Endothelial cell of umbilical vein (primary cell): ENCODE measurements around the gene JMJD8. TPM values are rescaled to one million over a fixed set of nuclear protein-coding genes. Genes with fewer than 3 reads are reported as not detected.
A peak's percentile ranks its signal among the peaks of the same experiment; 100 is the strongest.

ENCODE experiments used
- Bru-seq: library from RNA; stranded (reverse); fragments of 400-500 nt; gene quantifications from one replicate; lab custom pipeline; 2021; lab: Mats Ljungman, UMichigan
- BruChase-seq, 2 experiments: library from RNA; stranded (reverse); fragments of 400-500 nt; gene quantifications; one replicate each; lab custom pipeline; 2021; lab: Mats Ljungman, UMichigan
- BruUV-seq: library from RNA; stranded (reverse); fragments of 400-500 nt; replicated peaks from 2 replicates; lab custom pipeline; 2021; lab: Mats Ljungman, UMichigan
- CTCF ChIA-PET: fragments of 300-600, 350-600 bp; sonication (Branson Sonifier 250); formaldehyde crosslinking; loops from one replicate; lab custom pipeline; 2021; ENCODE audit warnings: antibody characterized with exemption, inconsistent platforms; lab: Charles Lee
- POLR2A ChIA-PET: fragments of 300-600, 350-600 bp; sonication (Branson Sonifier 250); formaldehyde crosslinking; loops from one replicate; lab custom pipeline; 2021; ENCODE audit warnings: antibody characterized with exemption, inconsistent platforms; lab: Charles Lee
- DNase-seq: peaks from one replicate; pipeline ENCODE4 v3.0.0-alpha.2; 2011; ENCODE audit warnings: low read depth, low spot score
- FAIRE-seq: peaks from 2 replicates; lab custom pipeline; 2011; peaks lifted over from hg19 to GRCh38; lab: Jason Lieb, UNC
- H2AFZ ChIP-seq: 2 replicates; pipeline ENCODE4 v1.6.0; 2012; ENCODE audit warnings: low read depth, low read length, control low read depth, inconsistent platforms
- H3K27ac ChIP-seq: 2 replicates; pipeline ENCODE4 v1.5.1; 2011; ENCODE audit warnings: low read depth, mild to moderate bottlenecking, control low read depth, low read length, moderate library complexity; ENCODE audit not compliant: insufficient read depth
- H3K27me3 ChIP-seq, 2 experiments: 2 replicates each; pipeline versions ENCODE4 v1.6.0 to v1.6.1; 2011; ENCODE audit warnings: low read length in 2 of 2, mixed read lengths in 1 of 2; ENCODE audit not compliant: control insufficient read depth in 2 of 2, insufficient read depth in 2 of 2
- H3K36me3 ChIP-seq, 2 experiments: 2 replicates in 1 of 2; 3 replicates in 1 of 2; pipeline ENCODE4 v1.5.1; 2011; ENCODE audit warnings: low read length in 2 of 2, mild to moderate bottlenecking in 1 of 2, moderate library complexity in 1 of 2; ENCODE audit not compliant: control insufficient read depth in 2 of 2, insufficient read depth in 2 of 2; ENCODE audit errors: extremely low read depth in 1 of 2
- H3K4me1 ChIP-seq: 3 replicates; pipeline ENCODE4 v1.5.1; 2011; ENCODE audit warnings: mild to moderate bottlenecking, low read length; ENCODE audit not compliant: control insufficient read depth, insufficient read depth; ENCODE audit errors: extremely low read depth
- H3K4me2 ChIP-seq: 2 replicates; pipeline ENCODE4 v1.6.1; 2011; ENCODE audit warnings: low read length, control low read depth, mixed read lengths; ENCODE audit not compliant: insufficient read depth
- H3K4me3 ChIP-seq, 3 experiments: fragments of 200-600 bp in 1 of 3; sonication (generic), shearing (Covaris generic) in 1 of 3; replicated peaks in 1 of 3; 2 replicates each; pipeline ENCODE4 v1.5.1; 2011 to 2016; ENCODE audit warnings: control low read depth in 3 of 3, low read length in 3 of 3, mild to moderate bottlenecking in 2 of 3, inconsistent platforms in 1 of 3, low read depth in 1 of 3, moderate library complexity in 1 of 3; ENCODE audit not compliant: insufficient read depth in 1 of 3
- H3K79me2 ChIP-seq: 2 replicates; pipeline ENCODE4 v1.6.0; 2012; ENCODE audit warnings: low read length, inconsistent platforms; ENCODE audit not compliant: control insufficient read depth, insufficient read depth
- H3K9ac ChIP-seq: replicated peaks from 2 replicates; pipeline ENCODE3; 2011; ENCODE audit warnings: low read length, control low read depth; ENCODE audit not compliant: insufficient read depth; ENCODE audit errors: extremely low read depth
- H3K9me1 ChIP-seq: replicated peaks from 3 replicates; pipeline ENCODE4 v1.6.0; 2011; ENCODE audit warnings: mild to moderate bottlenecking, low read length; ENCODE audit not compliant: control insufficient read depth, insufficient read depth; ENCODE audit errors: extremely low read depth
- H3K9me3 ChIP-seq: replicated peaks from 2 replicates; pipeline ENCODE4 v1.5.1; 2012; ENCODE audit warnings: low read length, inconsistent platforms; ENCODE audit not compliant: control insufficient read depth, insufficient read depth
- H4K20me1 ChIP-seq: replicated peaks from 2 replicates; pipeline ENCODE3; 2011; ENCODE audit warnings: mild to moderate bottlenecking, low read length; ENCODE audit not compliant: control insufficient read depth, insufficient read depth; ENCODE audit errors: extremely low read depth
- GATA2 ChIP-seq: IDR thresholded peaks from 2 replicates; pipeline ENCODE4 v1.7.0; 2011; ENCODE audit warnings: low read depth, mild to moderate bottlenecking, moderate library complexity, mixed read lengths, low read length; ENCODE audit not compliant: insufficient read length, insufficient read depth
- MYC ChIP-seq: IDR thresholded peaks from one replicate; pipeline ENCODE4 v1.6.1; 2011; ENCODE audit warnings: mild to moderate bottlenecking, low read depth, low read length
- POLR2A ChIP-seq: IDR thresholded peaks from 2 replicates; pipeline ENCODE4 v1.6.1; 2012; ENCODE audit warnings: low read depth, mild to moderate bottlenecking, control low read depth, low read length
- POLR2AphosphoS5 ChIP-seq: IDR thresholded peaks from 2 replicates; pipeline ENCODE4 v1.6.1; 2012; ENCODE audit warnings: low read depth, mild to moderate bottlenecking, control low read depth, low read length, moderate library complexity; ENCODE audit not compliant: insufficient read depth
- dilution Hi-C: fragments of 300-500 bp; cut with MboI; formaldehyde crosslinking; loops from one replicate; pipeline ENCODE4 v1.15.0; 2019; ENCODE audit warnings: low sequenced_read_pairs; ENCODE audit not compliant: extremely low pct_ligation_motif_present
- intact Hi-C: fragments of 100-400 bp; cut with micrococcal nuclease; formaldehyde crosslinking; loops from one replicate; pipeline ENCODE4 v1.10.0; 2022
- long read RNA-seq: library from polyadenylated mRNA; stranded (forward); transcript quantifications from one replicate; pipeline ENCODE4 v2.0.0, GENCODE V29; 2021
- polyA minus RNA-seq, 3 experiments: library from RNA; depleted of rRNA, polyadenylated mRNA; stranded (reverse); fragments of >200 nt; gene quantifications; 1 replicate in 1 of 3; 2 replicates in 2 of 3; pipeline ENCODE4 v1.2.3, GENCODE V29; 2011
- polyA plus RNA-seq, 4 experiments: library from polyadenylated mRNA; depleted of rRNA in 3 of 4; stranded (reverse) in 3 of 4; unstranded in 1 of 4; fragments of >200 nt; gene quantifications; 2 replicates each; pipeline versions ENCODE4 v1.2.1 to v1.2.3, GENCODE V29; 2011 to 2012; ENCODE audit warnings: missing spikeins in 1 of 4
- total RNA-seq: library from RNA; stranded (reverse); gene quantifications from 2 replicates; pipeline ENCODE4 v1.2.3, GENCODE V29; 2021
- TF ChIP-seq, protein P1 (sequence below): IDR thresholded peaks from 2 replicates; pipeline ENCODE4 v1.6.1; 2011; ENCODE audit not compliant: insufficient read depth, insufficient read length

Gene JMJD8, protein sequence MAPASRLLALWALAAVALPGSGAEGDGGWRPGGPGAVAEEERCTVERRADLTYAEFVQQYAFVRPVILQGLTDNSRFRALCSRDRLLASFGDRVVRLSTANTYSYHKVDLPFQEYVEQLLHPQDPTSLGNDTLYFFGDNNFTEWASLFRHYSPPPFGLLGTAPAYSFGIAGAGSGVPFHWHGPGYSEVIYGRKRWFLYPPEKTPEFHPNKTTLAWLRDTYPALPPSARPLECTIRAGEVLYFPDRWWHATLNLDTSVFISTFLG
- total RNA-seq (53.4 and 55.1 TPM in 2 replicates), polyA plus RNA-seq (102 and 125 TPM in 2 replicates), polyA minus RNA-seq (29.4 and 32.9 TPM in 2 replicates), Bru-seq, nascent RNA (percentile 61 among the genes with signal in this experiment), BruChase-seq, experiment 1, labeled RNA remaining after a 6-hour chase (percentile 83 among the genes with signal in this experiment), BruChase-seq, experiment 2, labeled RNA remaining after a 2-hour chase (percentile 62 among the genes with signal in this experiment)
- 71.3 and 81.4 TPM in 2 replicates for polyA plus RNA-seq (2011; cell fraction: cytosol; rRNA removed)
- 67.1 and 67.6 TPM in 2 replicates for polyA plus RNA-seq (2011; cell fraction: nucleus; rRNA removed)
- polyA plus RNA-seq (2012) = 43.1 and 49.7 TPM in 2 replicates
- polyA minus RNA-seq (2011; cell fraction: cytosol; rRNA and poly(A)+ RNA removed) = 23.2 TPM
- polyA minus RNA-seq (2011; cell fraction: nucleus; rRNA and poly(A)+ RNA removed) = 12.4 and 19.0 TPM in 2 replicates
- long read RNA-seq, transcript JMJD8-202 (8 exons, 823 nt) = minor isoform, 9 of 308 reads
- long read RNA-seq, transcript JMJD8-209 (8 exons, 2,205 nt) = minor isoform, 20 of 308 reads
- long read RNA-seq, transcript JMJD8-203 (8 exons, 1,015 nt) = minor isoform, 10 of 308 reads
- long read RNA-seq, transcript JMJD8-201 (9 exons, 2,038 nt) = major isoform, 122 of 308 reads
- long read RNA-seq, partial matches to known transcripts = 38 of 308 reads
- long read RNA-seq, other reads (novel, unspliced or antisense) = 93 of 308 reads

DNA sequence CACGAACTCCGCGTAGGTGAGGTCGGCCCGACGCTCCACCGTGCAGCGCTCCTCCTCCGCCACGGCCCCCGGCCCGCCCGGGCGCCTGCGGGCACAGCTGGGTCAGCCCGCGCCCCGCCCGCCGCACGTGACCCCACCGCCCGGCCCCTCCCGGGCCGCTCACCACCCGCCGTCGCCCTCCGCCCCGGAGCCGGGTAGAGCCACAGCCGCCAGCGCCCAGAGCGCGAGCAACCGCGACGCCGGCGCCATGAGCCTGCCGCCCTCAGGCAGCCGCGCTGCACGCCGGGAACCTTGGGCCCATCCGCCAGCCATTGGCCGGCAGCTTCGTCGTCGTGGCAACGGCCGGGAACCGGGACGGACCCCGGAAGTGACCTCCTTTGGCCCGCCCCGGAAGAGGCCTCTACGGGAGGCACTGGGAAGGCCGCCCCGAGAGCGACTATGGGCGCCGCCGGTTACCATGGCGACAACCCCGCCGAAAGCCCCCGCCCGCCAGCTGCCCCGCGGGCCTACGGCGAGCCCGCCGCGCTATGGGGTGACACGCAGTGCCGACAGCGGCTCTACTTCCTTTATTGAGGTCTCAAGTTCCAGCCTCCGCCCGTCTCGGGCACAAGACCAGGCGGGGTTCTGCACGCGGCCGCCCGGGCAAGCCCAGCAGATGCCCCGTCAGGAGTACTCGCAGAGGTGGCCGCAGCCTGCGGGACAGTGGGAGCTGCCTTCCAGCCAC, at the start of gene JMJD8:
JMJD8 (minus strand) TSS at position 264 of the 724 bp plus-strand sequence; CDS start at position 249, 15 bp downstream.
- H3K36me3 ChIP-seq = peaks cover 7 to 22% of the 10 kb centered on the region in 2 experiments

More for the DNA sequence above, at the start of gene JMJD8:
- H2AFZ ChIP-seq = peak within 1 kb of the TSS; percentile 26
- H3K4me3 ChIP-seq = peak within 1 kb of the TSS in 2 of 3 experiments; percentile 12 to 71
- no peak within 1 kb of the TSS for H3K9ac ChIP-seq
- no peaks in the 10 kb centered on the region for H3K9me1 ChIP-seq
- ChIA-PET CTCF (interaction anchor here (1.5 kb wide), 1 partner anchor 9 kb away, joined by 4 read pairs; the partner anchor contains the start of gene RHBDL1), POLR2A (no interaction called here)
- peak within 1 kb of the TSS; percentile 35 for H3K27ac ChIP-seq
- dilution Hi-C loops (no loop called here), intact Hi-C loops (no loop called here)
- H3K4me1 ChIP-seq = peaks cover 20% of the 10 kb centered on the region
- H3K4me2 ChIP-seq = peak within 1 kb of the TSS; percentile 44
- no peaks in the 10 kb centered on the region for H3K9me3 ChIP-seq
- H3K79me2 ChIP-seq = peaks cover 31% of the 10 kb centered on the region
- no peaks in the 10 kb centered on the region for H3K27me3 ChIP-seq
- H4K20me1 ChIP-seq = no peaks in the 10 kb centered on the region
- FAIRE-seq = peak; percentile 90
- peak; percentile 87 for DNase-seq
- no TSS peak for BruUV-seq
- TF ChIP-seq POLR2AphosphoS5 = peak; percentile 98
- no peak for TF ChIP-seq GATA2
- TF ChIP-seq POLR2A = peak; percentile 94
- TF ChIP-seq, protein P1, sequence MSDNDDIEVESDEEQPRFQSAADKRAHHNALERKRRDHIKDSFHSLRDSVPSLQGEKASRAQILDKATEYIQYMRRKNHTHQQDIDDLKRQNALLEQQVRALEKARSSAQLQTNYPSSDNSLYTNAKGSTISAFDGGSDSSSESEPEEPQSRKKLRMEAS = peak; percentile 79
- TF ChIP-seq MYC = no peak
